ENCODE data around the gene THOC6.

- no peak for TF ChIP-seq POLR2A (IDR thresholded peaks at IDR 0.05; ENCODE audit: low read depth, low read length)
- no peak for TF ChIP-seq POU2F2 (IDR thresholded peaks at IDR 0.05; ENCODE audit: low read depth, low read length)
- no peak for TF ChIP-seq TAF1 (IDR thresholded peaks at IDR 0.05; ENCODE audit: low read depth, low read length)
- no peak for TF ChIP-seq POLR2AphosphoS5 (IDR thresholded peaks at IDR 0.05; ENCODE audit: low read depth, low read length)
Observed at GRCh38 chr16:3058139-3059030, 34.5 kb downstream of the THOC6 start.

All from GM12891 (cell line).